Vagina (tissue), 2 donors: ENCODE data around the gene DENND1C. TPM values are rescaled to one million over a fixed set of nuclear protein-coding genes. Genes with fewer than 3 reads are reported as not detected.
"Not testable (repeated sequence)": the region's sequence is repeated elsewhere in the genome, so short reads cannot be mapped to it uniquely, and the experiment has no call there.

ENCODE experiments used
- DNase-seq, 2 donors: peaks; one replicate each; pipeline ENCODE4 v3.0.0-alpha.2; 2017; ENCODE audit errors: extremely low spot score in 2 of 2
- H3K27ac ChIP-seq: fragments of 200-600 bp; sonication (generic); one replicate; pipeline ENCODE4 v1.5.1; 2019
- H3K27me3 ChIP-seq: fragments of 200-600 bp; sonication (generic); one replicate; pipeline ENCODE4 v1.5.1; 2019
- H3K36me3 ChIP-seq, 2 donors: fragments of 200-600 bp; sonication (generic); one replicate each; pipeline ENCODE4 v1.5.1; 2017 to 2019
- H3K4me1 ChIP-seq: fragments of 200-600 bp; sonication (generic); one replicate; pipeline ENCODE4 v1.5.1; 2019
- H3K4me3 ChIP-seq, 2 donors: fragments of 200-600 bp; sonication (generic); 1 replicate in 1 of 2; 2 replicates in 1 of 2; pipeline ENCODE4 v1.5.1; 2016 to 2019
- H3K9me3 ChIP-seq: fragments of 200-600 bp; sonication (generic); one replicate; pipeline ENCODE4 v1.5.1; 2019
- CTCF ChIP-seq, 3 experiments: fragments of 450-650 bp in 2 of 3; fragments of 200-600 bp in 1 of 3; sonication (generic) in 1 of 3; IDR thresholded peaks; one replicate each; pipeline ENCODE4 v1.5.1; 2017 to 2019; ENCODE audit warnings: antibody characterized with exemption in 3 of 3, mild to moderate bottlenecking in 2 of 3, moderate library complexity in 2 of 3
- POLR2A ChIP-seq, 2 donors: fragments of 450-650 bp; IDR thresholded peaks; one replicate each; pipeline ENCODE4 v1.6.1; 2017; ENCODE audit warnings: antibody characterized with exemption in 2 of 2, mild to moderate bottlenecking in 2 of 2, moderate library complexity in 2 of 2
- POLR2AphosphoS5 ChIP-seq, 2 donors: sonication (generic); formaldehyde crosslinking; IDR thresholded peaks; one replicate each; pipeline ENCODE4 v1.9.0; 2017; ENCODE audit warnings: antibody characterized with exemption in 2 of 2, mild to moderate bottlenecking in 2 of 2, low read depth in 1 of 2; ENCODE audit not compliant: insufficient read depth in 1 of 2
- intact Hi-C: fragments of 100-400 bp; cut with DNase I; formaldehyde crosslinking; loops from one replicate; pipeline ENCODE4 v1.15.1; 2023
- total RNA-seq: library from RNA; depleted of rRNA; stranded (reverse); fragments of >200 nt; gene quantifications from one replicate; pipeline ENCODE4 v1.2.3, GENCODE V29; 2016

The DENND1C gene
- total RNA-seq, 1 donor from 2014 or later: 2.9 TPM

GRCh38 chr19:6433165-6433564 is 48.4 kb downstream of the DENND1C start:
- no peaks in the 10 kb centered on the region for H3K4me1 ChIP-seq
- TF ChIP-seq CTCF (IDR thresholded peaks at IDR 0.05): no peak
- no peak for TF ChIP-seq POLR2AphosphoS5 (IDR thresholded peaks at IDR 0.05; ENCODE audit: insufficient read depth in 1 of 2, low read depth in 1 of 2)
- no peak for TF ChIP-seq POLR2A (IDR thresholded peaks at IDR 0.05)
- intact Hi-C loops: no loop called here
- no peaks in the 10 kb centered on the region for H3K27me3 ChIP-seq
- H3K9me3 ChIP-seq: no peaks in the 10 kb centered on the region
- H3K36me3 ChIP-seq: no peaks in the 10 kb centered on the region
- no peak for DNase-seq
- no peak overlapping the region for H3K27ac ChIP-seq
- no peak overlapping the region for H3K4me3 ChIP-seq

GRCh38 chr19:6431891-6432290 is 49.7 kb downstream of the DENND1C start:
- no peak for TF ChIP-seq CTCF (IDR thresholded peaks at IDR 0.05)
- Histone ChIP-seq H3K36me3 (no peaks in the 10 kb centered on the region), H3K4me3 (no peak overlapping the region), H3K4me1 (no peaks in the 10 kb centered on the region), H3K9me3 (no peaks in the 10 kb centered on the region), H3K27ac (no peak overlapping the region), H3K27me3 (no peaks in the 10 kb centered on the region)
- DNase-seq: no peak
- intact Hi-C loops: no loop called here

GRCh38 chr19:6429419-6430221 is 52.0 kb downstream of the DENND1C start:
- H3K27ac ChIP-seq: no peak overlapping the region
- intact Hi-C loops: no loop called here
- peaks cover 6% of the 10 kb centered on the region for H3K4me1 ChIP-seq
- TF ChIP-seq POLR2A (IDR thresholded peaks at IDR 0.05) (no peak), CTCF (IDR thresholded peaks at IDR 0.05) (no peak), POLR2AphosphoS5 (IDR thresholded peaks at IDR 0.05; ENCODE audit: insufficient read depth in 1 of 2, low read depth in 1 of 2) (no peak)
- no peak for DNase-seq
- H3K27me3 ChIP-seq: no peaks in the 10 kb centered on the region
- no peak overlapping the region for H3K4me3 ChIP-seq
- H3K36me3 ChIP-seq: no peaks in the 10 kb centered on the region
- no peaks in the 10 kb centered on the region for H3K9me3 ChIP-seq

GRCh38 chr19:6428692-6429418 is 52.7 kb downstream of the DENND1C start:
- H3K9me3 ChIP-seq, H3K27me3 ChIP-seq, intact Hi-C loops, H3K4me1 ChIP-seq, DNase-seq, H3K4me3 ChIP-seq, H3K27ac ChIP-seq, H3K36me3 ChIP-seq: not testable (repeated sequence)

GRCh38 chr19:6427131-6427530 is 54.5 kb downstream of the DENND1C start:
- intact Hi-C loops: no loop called here
- Histone ChIP-seq H3K36me3 (no peaks in the 10 kb centered on the region), H3K9me3 (no peaks in the 10 kb centered on the region), H3K4me3 (no peak overlapping the region), H3K27ac (no peak overlapping the region), H3K27me3 (no peaks in the 10 kb centered on the region), H3K4me1 (peaks cover 24% of the 10 kb centered on the region)
- DNase-seq: no peak
- TF ChIP-seq POLR2AphosphoS5 (IDR thresholded peaks at IDR 0.05; ENCODE audit: insufficient read depth in 1 of 2, low read depth in 1 of 2): no peak
- TF ChIP-seq CTCF (IDR thresholded peaks at IDR 0.05): no peak
- TF ChIP-seq POLR2A (IDR thresholded peaks at IDR 0.05): no peak
